ENCODE results near the gene WRNIP1. TPM values are rescaled to one million over a fixed set of nuclear protein-coding genes. Genes with fewer than 3 reads are reported as not detected.

Gene WRNIP1
- total and polyA plus RNA-seq, 2 of the 4 experiments (the other 2 are of a cell fraction): 43.7 to 47.1 TPM

GRCh38 chr6:2748183-2748582 is 17.0 kb upstream of the WRNIP1 start:
- ChIA-PET CTCF (interaction anchor here (4.3 kb wide), 1 partner anchor 10 kb away, joined by 29 read pairs; no protein-coding TSS in a partner anchor), POLR2A (ENCODE audit: unreplicated experiment) (no interaction called here)
- Histone ChIP-seq H2BK5ac (ENCODE audit: low read depth, low read length, poor library complexity, severe bottlenecking) (no peak overlapping the region), H2BK15ac (ENCODE audit: low read depth, low read length) (no peak overlapping the region), H3K36me3 (ENCODE audit: control insufficient read depth, insufficient read depth, low read length) (no peaks in the 10 kb centered on the region), H4K5ac (ENCODE audit: low read depth, low read length) (no peak overlapping the region), H2BK120ac (ENCODE audit: low read depth, low read length) (no peak overlapping the region), H3K23ac (ENCODE audit: low read depth, low read length) (no peak overlapping the region), H3K4me2 (ENCODE audit: low read depth, low read length) (no peak overlapping the region), H3K4ac (ENCODE audit: low read depth, low read length) (no peak overlapping the region), H3K9me1 (ENCODE audit: insufficient read depth, low read length) (no peaks in the 10 kb centered on the region; the same call in 1 of the 2 replicates), H4K20me1 (ENCODE audit: insufficient read depth, low read length) (no peaks in the 10 kb centered on the region), H2AK5ac (ENCODE audit: low read depth, low read length) (no peak overlapping the region), H3K9me3 (ENCODE audit: control insufficient read depth, insufficient read depth, low read length) (no peaks in the 10 kb centered on the region), H3K9ac (ENCODE audit: low read depth, low read length) (no peak overlapping the region), H3K18ac (ENCODE audit: low read depth, low read length) (no peak overlapping the region), H3K4me1 (ENCODE audit: control insufficient read depth, insufficient read depth, low read length) (peaks cover 3% of the 10 kb centered on the region; the same call in 1 of the 2 replicates), H2AFZ (replicated peaks; ENCODE audit: low read length, poor library complexity) (no peak overlapping the region), H4K8ac (ENCODE audit: low read depth in 2 of 2, low read length in 2 of 2) (no peak overlapping the region), H3K27me3 (ENCODE audit: control insufficient read depth, insufficient read depth, low read length) (no peaks in the 10 kb centered on the region), H3K27ac (ENCODE audit: insufficient read depth, low read length) (no peak overlapping the region), H3K79me1 (ENCODE audit: low read depth in 1 of 2, low read length in 2 of 2) (no peaks in the 10 kb centered on the region), H3K4me3 (ENCODE audit: insufficient read depth, low read depth, low read length) (no peak overlapping the region), H4K91ac (ENCODE audit: insufficient read depth, low read depth, low read length) (no peak overlapping the region), H2BK20ac (ENCODE audit: low read depth, low read length) (no peak overlapping the region), H3K56ac (ENCODE audit: extremely low read depth, insufficient read depth, low read length) (no peak overlapping the region), H3K14ac (replicated peaks; ENCODE audit: low read depth, low read length) (no peak overlapping the region), H2AK9ac (replicated peaks; ENCODE audit: low read depth, low read length, poor library complexity) (no peak overlapping the region)
- TF ChIP-seq ELK1 (IDR thresholded peaks at IDR 0.05; ENCODE audit: borderline replicate concordance, low read depth, low read length) (no peak), CEBPB (IDR thresholded peaks at IDR 0.05; ENCODE audit: low read depth, low read length) (no peak), USF2 (IDR thresholded peaks at IDR 0.05; ENCODE audit: low read depth, low read length) (no peak), MXI1 (IDR thresholded peaks at IDR 0.05; ENCODE audit: borderline replicate concordance, low read depth, low read length) (no peak), FOS (IDR thresholded peaks at IDR 0.05; ENCODE audit: low read depth, low read length) (no peak), POLR2A (IDR thresholded peaks at IDR 0.05; ENCODE audit: low read depth, low read length) (no peak), RCOR1 (IDR thresholded peaks at IDR 0.05; ENCODE audit: insufficient replicate concordance, low read length) (no peak), CHD1 (IDR thresholded peaks at IDR 0.05; ENCODE audit: low read depth, low read length) (no peak), CTCF (conservative IDR thresholded peaks at IDR 0.05; ENCODE audit: low read depth, low read length) (no peak), NFE2L2 (IDR thresholded peaks at IDR 0.05; ENCODE audit: low read depth, low read length) (no peak), MAFK (IDR thresholded peaks at IDR 0.05; ENCODE audit: low read depth, low read length) (no peak), BHLHE40 (IDR thresholded peaks at IDR 0.05; ENCODE audit: low read depth, low read length) (no peak), RFX5 (IDR thresholded peaks at IDR 0.05; ENCODE audit: low read depth, low read length) (no peak), SMC3 (IDR thresholded peaks at IDR 0.05; ENCODE audit: low read depth, low read length) (no peak), MAZ (IDR thresholded peaks at IDR 0.05; ENCODE audit: borderline replicate concordance, low read depth, low read length) (no peak), RAD21 (IDR thresholded peaks at IDR 0.05; ENCODE audit: low read length) (no peak)
- dilution Hi-C loops (cut with HindIII; ENCODE audit: low sequenced_read_pairs, unreplicated experiment) (no loop called here), intact Hi-C loops (cut with micrococcal nuclease) (no loop called here), in situ Hi-C loops (cut with MboI; ENCODE audit: low sequenced_read_pairs) (no loop called here)
- no TSS peak for BruUV-seq (replicated peaks)
- DNase-seq (no peak), ATAC-seq (ENCODE audit: low read depth) (no peak)
- 58% methylated on average over 6 of the region's 8 CpGs; no CpG with 5 or more reads in 1 of the 2 experiments for WGBS, 2 experiments (ENCODE audit: extremely low coverage in 2 of 2, insufficient read length in 1 of 2)

All from IMR-90 (cell line).